HepG2 (cell line): ENCODE results near the gene MED20. TPM values are rescaled to one million over a fixed set of nuclear protein-coding genes. Genes with fewer than 3 reads are reported as not detected.
A peak's percentile ranks its signal among the peaks of the same experiment; 100 is the strongest.

Source experiments
- HDAC1 ChIP-seq: sonication (generic); formaldehyde crosslinking; IDR thresholded peaks from 2 replicates; pipeline ENCODE4 v1.5.1; 2020; ENCODE audit warnings: mild to moderate bottlenecking, missing genetic modification reagents
- MTERF4 ChIP-seq: sonication (generic); formaldehyde crosslinking; IDR thresholded peaks from 2 replicates; pipeline ENCODE4 v1.8.0; 2023; ENCODE audit warnings: mild to moderate bottlenecking, missing genetic modification reagents
- MYPOP ChIP-seq: sonication (generic); formaldehyde crosslinking; IDR thresholded peaks from 2 replicates; pipeline ENCODE4 v1.8.1; 2023; ENCODE audit warnings: mild to moderate bottlenecking, moderate library complexity, missing genetic modification reagents
- NAIF1 ChIP-seq: sonication (generic); formaldehyde crosslinking; IDR thresholded peaks from 2 replicates; pipeline ENCODE4 v1.5.0; 2020; ENCODE audit warnings: mild to moderate bottlenecking, missing genetic modification reagents, borderline replicate concordance
- NRL ChIP-seq: sonication (generic); formaldehyde crosslinking; IDR thresholded peaks from 2 replicates; pipeline ENCODE4 v1.5.0; 2020; ENCODE audit warnings: missing genetic modification reagents, mild to moderate bottlenecking, moderate library complexity, borderline replicate concordance
- RXRA ChIP-seq: sonication (generic); formaldehyde crosslinking; IDR thresholded peaks from 2 replicates; pipeline ENCODE4 v1.5.1; 2020; ENCODE audit warnings: missing genetic modification reagents
- SKI ChIP-seq: fragments of 450-650 bp; IDR thresholded peaks from one replicate; pipeline ENCODE4 v1.6.1; 2018; ENCODE audit warnings: mild to moderate bottlenecking; ENCODE audit not compliant: partially characterized antibody
- SUZ12 ChIP-seq: fragments of 150-350 bp; IDR thresholded peaks from 2 replicates; pipeline ENCODE4 v1.6.1; 2014; ENCODE audit warnings: low read depth, low read length
- TFAP4 ChIP-seq: sonication (generic); IDR thresholded peaks from 2 replicates; pipeline ENCODE4 v1.6.1; 2016; ENCODE audit warnings: low read depth, borderline replicate concordance
- ZNF143 ChIP-seq: sonication (generic); formaldehyde crosslinking; IDR thresholded peaks from 2 replicates; pipeline ENCODE4 v1.4.0; 2020; ENCODE audit warnings: missing genetic modification reagents
- ZNF207 ChIP-seq: fragments of 450-650 bp; IDR thresholded peaks from 2 replicates; pipeline ENCODE4 v1.6.1; 2016; ENCODE audit warnings: antibody characterized with exemption, borderline replicate concordance
- ZNF552 ChIP-seq: sonication (generic); formaldehyde crosslinking; IDR thresholded peaks from 2 replicates; pipeline ENCODE4 v1.9.0; 2022; ENCODE audit warnings: missing genetic modification reagents, mild to moderate bottlenecking, borderline replicate concordance
- ZNF761 ChIP-seq: sonication (generic); formaldehyde crosslinking; conservative IDR thresholded peaks from 2 replicates; pipeline ENCODE4 v1.4.0; 2020; ENCODE audit warnings: mild to moderate bottlenecking, missing genetic modification reagents
- ZNF781 ChIP-seq: sonication (generic); formaldehyde crosslinking; IDR thresholded peaks from 2 replicates; pipeline ENCODE4 v1.5.1; 2020; ENCODE audit warnings: borderline replicate concordance, mild to moderate bottlenecking, missing genetic modification reagents; ENCODE audit errors: not compliant biosample characterization
- ZNF800 ChIP-seq: sonication (generic); formaldehyde crosslinking; IDR thresholded peaks from 2 replicates; pipeline ENCODE4 v1.4.0; 2020; ENCODE audit warnings: missing genetic modification reagents
- ZNF883 ChIP-seq: sonication (generic); formaldehyde crosslinking; IDR thresholded peaks from 2 replicates; pipeline ENCODE4 v1.5.1; 2020; ENCODE audit warnings: mild to moderate bottlenecking, missing genetic modification reagents; ENCODE audit errors: not compliant biosample characterization
- polyA plus RNA-seq, 8 experiments: library from polyadenylated mRNA; depleted of rRNA in 3 of 8; stranded (reverse) in 7 of 8; unstranded in 1 of 8; fragments of >200 nt; fragmentation: Illumina TruSeq in 4 of 8; extraction: Trizol in 4 of 8; gene quantifications; 2 replicates each; pipeline versions ENCODE4 v1.2.1 to v1.2.3, GENCODE V29; 2011 to 2016; ENCODE audit warnings: low read depth in 4 of 8, missing spikeins in 1 of 8, mixed read lengths in 1 of 8; ENCODE audit not compliant: insufficient read depth in 1 of 8
- total RNA-seq, 5 experiments: library from RNA; depleted of rRNA; stranded (reverse); fragments of >200 nt; fragmentation: Illumina TruSeq; extraction: Trizol; gene quantifications; 2 replicates each; pipeline ENCODE4 v1.2.3, GENCODE V29; 2016; ENCODE audit warnings: low read depth in 1 of 5
- TF ChIP-seq, protein P1 (sequence below): sonication (generic); formaldehyde crosslinking; IDR thresholded peaks from 2 replicates; pipeline ENCODE4 v1.4.0; 2020; ENCODE audit warnings: mild to moderate bottlenecking, missing genetic modification reagents
- TF ChIP-seq, protein P2 (sequence below): sonication (generic); formaldehyde crosslinking; IDR thresholded peaks from 2 replicates; pipeline ENCODE4 v1.5.1; 2020; ENCODE audit warnings: missing genetic modification reagents, mild to moderate bottlenecking, borderline replicate concordance

Gene MED20
- total and polyA plus RNA-seq, 2 of the 13 experiments (the other 11 are each of a cell fraction or from before 2014, with no cell fraction given), result 28.1 to 41.1 TPM

GRCh38 chr6:41895300-41896233, 25.4 kb downstream of the MED20 start, which contains the start of gene USP49 (continued):
- TF ChIP-seq, protein P1, sequence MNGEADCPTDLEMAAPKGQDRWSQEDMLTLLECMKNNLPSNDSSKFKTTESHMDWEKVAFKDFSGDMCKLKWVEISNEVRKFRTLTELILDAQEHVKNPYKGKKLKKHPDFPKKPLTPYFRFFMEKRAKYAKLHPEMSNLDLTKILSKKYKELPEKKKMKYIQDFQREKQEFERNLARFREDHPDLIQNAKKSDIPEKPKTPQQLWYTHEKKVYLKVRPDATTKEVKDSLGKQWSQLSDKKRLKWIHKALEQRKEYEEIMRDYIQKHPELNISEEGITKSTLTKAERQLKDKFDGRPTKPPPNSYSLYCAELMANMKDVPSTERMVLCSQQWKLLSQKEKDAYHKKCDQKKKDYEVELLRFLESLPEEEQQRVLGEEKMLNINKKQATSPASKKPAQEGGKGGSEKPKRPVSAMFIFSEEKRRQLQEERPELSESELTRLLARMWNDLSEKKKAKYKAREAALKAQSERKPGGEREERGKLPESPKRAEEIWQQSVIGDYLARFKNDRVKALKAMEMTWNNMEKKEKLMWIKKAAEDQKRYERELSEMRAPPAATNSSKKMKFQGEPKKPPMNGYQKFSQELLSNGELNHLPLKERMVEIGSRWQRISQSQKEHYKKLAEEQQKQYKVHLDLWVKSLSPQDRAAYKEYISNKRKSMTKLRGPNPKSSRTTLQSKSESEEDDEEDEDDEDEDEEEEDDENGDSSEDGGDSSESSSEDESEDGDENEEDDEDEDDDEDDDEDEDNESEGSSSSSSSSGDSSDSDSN, result no peak; the same call in 1 of the 2 replicates
- TF ChIP-seq MYPOP (CRISPR knock-in tag) (peak; percentile 100), TFAP4 (peak; percentile 90), ZNF800 (CRISPR knock-in tag) (peak; percentile 54; the same call in 1 of the 2 replicates), NAIF1 (CRISPR knock-in tag) (peak; percentile 100), ZNF761 (CRISPR knock-in tag) (0 out of 2 replicates have a peak, but pooled peaks have one; percentile 32), NRL (CRISPR knock-in tag) (peak; percentile 60; the same call in 1 of the 2 replicates), ZNF552 (CRISPR knock-in tag) (no peak), RXRA (CRISPR knock-in tag) (peak; percentile 15; the same call in 1 of the 2 replicates), ZNF143 (CRISPR knock-in tag) (no peak), SKI (no peak), ZNF781 (peak; percentile 39), MTERF4 (0 out of 2 replicates have a peak, but pooled peaks have one; percentile 37), HDAC1 (peak; percentile 66), ZNF883 (CRISPR knock-in tag) (no peak), SUZ12 (no peak), ZNF207 (no peak)
- TF ChIP-seq, protein P2, sequence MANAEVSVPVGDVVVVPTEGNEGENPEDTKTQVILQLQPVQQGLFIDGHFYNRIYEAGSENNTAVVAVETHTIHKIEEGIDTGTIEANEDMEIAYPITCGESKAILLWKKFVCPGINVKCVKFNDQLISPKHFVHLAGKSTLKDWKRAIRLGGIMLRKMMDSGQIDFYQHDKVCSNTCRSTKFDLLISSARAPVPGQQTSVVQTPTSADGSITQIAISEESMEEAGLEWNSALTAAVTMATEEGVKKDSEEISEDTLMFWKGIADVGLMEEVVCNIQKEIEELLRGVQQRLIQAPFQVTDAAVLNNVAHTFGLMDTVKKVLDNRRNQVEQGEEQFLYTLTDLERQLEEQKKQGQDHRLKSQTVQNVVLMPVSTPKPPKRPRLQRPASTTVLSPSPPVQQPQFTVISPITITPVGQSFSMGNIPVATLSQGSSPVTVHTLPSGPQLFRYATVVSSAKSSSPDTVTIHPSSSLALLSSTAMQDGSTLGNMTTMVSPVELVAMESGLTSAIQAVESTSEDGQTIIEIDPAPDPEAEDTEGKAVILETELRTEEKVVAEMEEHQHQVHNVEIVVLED (CRISPR knock-in tag), result peak; percentile 83
